Fibroblast of lung (primary cell): ENCODE measurements around the gene PTRH1. TPM values are rescaled to one million over a fixed set of nuclear protein-coding genes. Genes with fewer than 3 reads are reported as not detected.

Experiments used
- DNase-seq, 2 donors: peaks; one replicate each; pipeline versions ENCODE4 v3.0.0 to v3.0.0-alpha.2; 2010; ENCODE audit warnings: low read depth in 2 of 2
- H2AFZ ChIP-seq: 2 replicates; pipeline ENCODE4 v1.5.1; 2012; ENCODE audit warnings: low read length, control low read depth, inconsistent platforms
- H3K27ac ChIP-seq: 2 replicates; pipeline ENCODE4 v1.5.1; 2011; ENCODE audit warnings: low read length, control low read depth; ENCODE audit not compliant: insufficient read depth
- H3K27me3 ChIP-seq: 2 replicates; pipeline ENCODE4 v1.5.1; 2011; ENCODE audit warnings: mild to moderate bottlenecking, low read length; ENCODE audit not compliant: control insufficient read depth, insufficient read depth
- H3K36me3 ChIP-seq: 2 replicates; pipeline ENCODE4 v1.5.1; 2011; ENCODE audit warnings: low read length; ENCODE audit not compliant: control insufficient read depth, insufficient read depth
- H3K4me1 ChIP-seq: 2 replicates; pipeline ENCODE4 v1.5.1; 2011; ENCODE audit warnings: low read length; ENCODE audit not compliant: control insufficient read depth, insufficient read depth; ENCODE audit errors: extremely low read depth
- H3K4me2 ChIP-seq: 2 replicates; pipeline ENCODE4 v1.5.1; 2011; ENCODE audit warnings: low read length, control low read depth; ENCODE audit not compliant: insufficient read depth; ENCODE audit errors: extremely low read depth
- H3K4me3 ChIP-seq, 4 experiments: fragments of 200-600 bp in 1 of 4; sonication (generic) in 1 of 4; replicated peaks in 1 of 4; 2 replicates each; pipeline ENCODE4 v1.5.1; 2011 to 2016; ENCODE audit warnings: low read length in 4 of 4, low read depth in 3 of 4, mild to moderate bottlenecking in 3 of 4, control low read depth in 2 of 4, inconsistent platforms in 1 of 4, mixed read lengths in 1 of 4; ENCODE audit not compliant: insufficient read depth in 1 of 4; ENCODE audit errors: control extremely low read depth in 1 of 4
- H3K79me2 ChIP-seq: 2 replicates; pipeline ENCODE4 v1.5.1; 2012; ENCODE audit warnings: mild to moderate bottlenecking, low read length, inconsistent platforms; ENCODE audit not compliant: control insufficient read depth, insufficient read depth
- H3K9ac ChIP-seq: 2 replicates; pipeline ENCODE4 v1.5.1; 2011; ENCODE audit warnings: mild to moderate bottlenecking, low read length, control low read depth; ENCODE audit not compliant: insufficient read depth
- H3K9me3 ChIP-seq: 2 replicates; pipeline ENCODE4 v1.5.1; 2012; ENCODE audit warnings: low read depth, low read length; ENCODE audit not compliant: control insufficient read depth, insufficient read depth
- H4K20me1 ChIP-seq: 2 replicates; pipeline ENCODE4 v1.5.1; 2011; ENCODE audit warnings: low read length; ENCODE audit not compliant: control insufficient read depth, insufficient read depth; ENCODE audit errors: extremely low read depth
- EZH2 ChIP-seq: IDR thresholded peaks from 2 replicates; pipeline ENCODE4 v1.5.1; 2012; ENCODE audit warnings: low read length, control low read depth, mild to moderate bottlenecking; ENCODE audit errors: missing control alignments
- polyA plus RNA-seq, 2 donors: library from polyadenylated mRNA; depleted of rRNA in 1 of 2; stranded (reverse) in 1 of 2; unstranded in 1 of 2; fragments of >200 nt; gene quantifications; 2 replicates each; pipeline ENCODE4 v1.2.1, GENCODE V29; 2011 to 2012; ENCODE audit warnings: missing spikeins in 1 of 2
- total RNA-seq: library from RNA; depleted of rRNA; stranded (reverse); fragments of >200 nt; gene quantifications from 2 replicates; pipeline ENCODE4 v1.2.1, GENCODE V29; 2014
- TF ChIP-seq, protein P1 (sequence below), 2 donors: IDR thresholded peaks in 1 of 2; conservative IDR thresholded peaks in 1 of 2; 1 replicate in 1 of 2; 2 replicates in 1 of 2; pipeline ENCODE4 v1.5.1; 2011 to 2012; ENCODE audit warnings: low read length in 2 of 2, control low read depth in 1 of 2, inconsistent platforms in 1 of 2, low read depth in 1 of 2, mild to moderate bottlenecking in 1 of 2

The PTRH1 gene
- total and polyA plus RNA-seq, 2 donors (not counting 1 experiment from before 2014, with no cell fraction given), result 4.9 to 26.1 TPM

DNA sequence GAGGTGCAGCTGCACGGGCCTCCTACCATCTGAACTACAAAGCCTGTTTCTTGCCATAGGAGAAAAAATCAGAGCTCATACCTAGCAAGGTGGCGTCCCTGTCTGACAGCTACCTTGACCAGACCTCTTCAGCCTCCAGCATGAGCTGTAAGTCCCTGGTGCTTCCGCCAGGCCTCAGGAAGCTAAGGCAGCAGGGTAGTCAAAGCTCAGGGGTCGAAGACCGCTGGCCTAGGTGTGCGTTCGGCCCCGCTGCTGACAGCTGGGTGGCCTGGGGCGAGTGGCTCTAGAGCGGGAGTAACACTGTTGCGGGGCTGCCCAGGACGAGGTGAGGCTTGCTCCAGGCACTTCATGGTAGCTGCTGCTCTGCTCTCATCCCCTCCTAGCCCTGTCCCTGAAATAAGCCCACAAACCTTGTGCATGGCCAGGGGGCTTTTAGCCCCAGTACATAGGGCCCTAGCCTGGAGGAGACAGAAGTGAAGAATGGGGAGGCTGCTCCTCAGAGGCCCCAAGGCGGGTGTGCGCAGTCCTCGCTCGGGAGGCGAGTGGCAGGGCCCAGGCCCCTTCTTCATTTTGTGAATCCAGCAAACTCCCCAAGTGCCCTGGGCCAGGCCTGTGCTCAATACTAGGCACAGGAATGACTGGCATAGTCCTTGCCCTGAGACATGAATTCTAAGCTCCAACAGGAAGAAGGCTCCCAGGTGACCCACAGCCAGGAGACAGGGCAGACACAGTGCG lies 14.2 kb upstream of the PTRH1 start:
- Histone ChIP-seq H3K4me1 (peaks cover 5% of the 10 kb centered on the region), H3K27me3 (no peaks in the 10 kb centered on the region), H3K36me3 (peaks cover 3% of the 10 kb centered on the region), H3K27ac (no peak overlapping the region), H2AFZ (no peak overlapping the region), H3K79me2 (no peaks in the 10 kb centered on the region), H4K20me1 (no peaks in the 10 kb centered on the region), H3K9ac (no peak overlapping the region), H3K4me2 (no peak overlapping the region), H3K9me3 (no peaks in the 10 kb centered on the region), H3K4me3 (no peak overlapping the region)
- no peak for DNase-seq
- TF ChIP-seq EZH2, result no peak
- TF ChIP-seq, protein P1, sequence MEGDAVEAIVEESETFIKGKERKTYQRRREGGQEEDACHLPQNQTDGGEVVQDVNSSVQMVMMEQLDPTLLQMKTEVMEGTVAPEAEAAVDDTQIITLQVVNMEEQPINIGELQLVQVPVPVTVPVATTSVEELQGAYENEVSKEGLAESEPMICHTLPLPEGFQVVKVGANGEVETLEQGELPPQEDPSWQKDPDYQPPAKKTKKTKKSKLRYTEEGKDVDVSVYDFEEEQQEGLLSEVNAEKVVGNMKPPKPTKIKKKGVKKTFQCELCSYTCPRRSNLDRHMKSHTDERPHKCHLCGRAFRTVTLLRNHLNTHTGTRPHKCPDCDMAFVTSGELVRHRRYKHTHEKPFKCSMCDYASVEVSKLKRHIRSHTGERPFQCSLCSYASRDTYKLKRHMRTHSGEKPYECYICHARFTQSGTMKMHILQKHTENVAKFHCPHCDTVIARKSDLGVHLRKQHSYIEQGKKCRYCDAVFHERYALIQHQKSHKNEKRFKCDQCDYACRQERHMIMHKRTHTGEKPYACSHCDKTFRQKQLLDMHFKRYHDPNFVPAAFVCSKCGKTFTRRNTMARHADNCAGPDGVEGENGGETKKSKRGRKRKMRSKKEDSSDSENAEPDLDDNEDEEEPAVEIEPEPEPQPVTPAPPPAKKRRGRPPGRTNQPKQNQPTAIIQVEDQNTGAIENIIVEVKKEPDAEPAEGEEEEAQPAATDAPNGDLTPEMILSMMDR (conservative IDR thresholded peaks at IDR 0.05 in 1 of 2, IDR thresholded peaks at IDR 0.05 in 1 of 2; ENCODE audit: low read depth in 1 of 2, low read length in 2 of 2), result no peak

DNA sequence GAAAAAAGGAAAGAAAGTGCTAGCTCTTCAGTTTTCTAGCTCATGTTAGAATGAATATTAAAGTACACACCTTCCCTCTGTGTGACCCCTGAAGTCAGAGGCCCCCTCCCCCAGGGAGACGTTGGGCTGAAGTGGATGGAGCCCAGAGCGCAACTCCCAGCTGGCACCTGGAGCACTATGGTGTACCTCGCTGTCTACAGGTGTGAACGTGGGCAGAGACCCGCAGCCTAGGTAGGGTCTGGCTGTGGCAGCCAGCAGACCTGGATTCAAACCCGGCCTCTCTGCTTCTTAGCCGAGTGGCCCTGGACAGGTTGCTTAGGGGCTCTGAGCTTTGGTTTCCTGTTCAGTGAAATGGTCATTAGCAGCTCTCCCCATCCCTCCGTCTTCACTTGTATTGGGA lies 13.3 kb upstream of the PTRH1 start:
- no peak overlapping the region for H3K4me2 ChIP-seq
- peaks cover 5% of the 10 kb centered on the region for H3K4me1 ChIP-seq
- no peaks in the 10 kb centered on the region for H3K79me2 ChIP-seq
- TF ChIP-seq, protein P1 (conservative IDR thresholded peaks at IDR 0.05 in 1 of 2, IDR thresholded peaks at IDR 0.05 in 1 of 2; ENCODE audit: low read depth in 1 of 2, low read length in 2 of 2), result no peak
- no peak for TF ChIP-seq EZH2
- no peaks in the 10 kb centered on the region for H4K20me1 ChIP-seq
- no peak for DNase-seq
- H3K27ac ChIP-seq, result no peak overlapping the region
- no peak overlapping the region for H3K4me3 ChIP-seq
- H3K9me3 ChIP-seq, result no peaks in the 10 kb centered on the region
- peaks cover 3% of the 10 kb centered on the region for H3K36me3 ChIP-seq
- no peak overlapping the region for H2AFZ ChIP-seq
- no peak overlapping the region for H3K9ac ChIP-seq
- no peaks in the 10 kb centered on the region for H3K27me3 ChIP-seq

DNA sequence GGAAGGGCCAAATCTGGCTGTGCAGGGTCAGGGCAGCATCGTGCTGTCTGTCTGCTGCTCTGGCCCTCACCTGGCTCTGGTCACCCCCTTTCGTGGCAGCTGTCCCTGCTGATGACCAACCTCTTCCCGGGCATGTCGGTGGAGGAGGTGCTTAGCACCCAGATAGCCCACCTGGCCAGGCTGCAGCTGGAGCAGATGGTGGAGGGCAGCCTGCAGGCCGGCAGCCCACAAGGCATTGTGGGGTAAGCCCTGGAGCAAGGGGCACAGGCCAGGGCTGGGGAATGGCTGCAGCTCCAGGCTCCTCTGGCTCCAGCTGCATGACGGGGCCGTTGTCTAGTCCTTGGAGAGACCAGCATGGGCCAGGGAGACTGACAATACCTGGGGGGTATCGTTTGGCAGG lies 11.4 kb upstream of the PTRH1 start:
- Histone ChIP-seq H3K4me2 (no peak overlapping the region), H3K9ac (no peak overlapping the region), H3K4me1 (peaks cover 12% of the 10 kb centered on the region), H2AFZ (no peak overlapping the region), H3K27me3 (no peaks in the 10 kb centered on the region), H3K36me3 (peaks cover 2% of the 10 kb centered on the region), H3K9me3 (no peaks in the 10 kb centered on the region), H4K20me1 (no peaks in the 10 kb centered on the region), H3K4me3 (no peak overlapping the region), H3K27ac (no peak overlapping the region), H3K79me2 (no peaks in the 10 kb centered on the region)
- DNase-seq, result no peak
- no peak for TF ChIP-seq EZH2
- TF ChIP-seq, protein P1 (conservative IDR thresholded peaks at IDR 0.05 in 1 of 2, IDR thresholded peaks at IDR 0.05 in 1 of 2; ENCODE audit: low read depth in 1 of 2, low read length in 2 of 2), result no peak
